ENCODE results near the gene SP4. TPM values are rescaled to one million over a fixed set of nuclear protein-coding genes. Genes with fewer than 3 reads are reported as not detected.
"Not testable (repeated sequence)": the region's sequence is repeated elsewhere in the genome, so short reads cannot be mapped to it uniquely, and the experiment has no call there.

SP4 gene
- total and polyA plus RNA-seq, 9 donors, result 6.9 to 22.1 (median 17.7) TPM

DNA sequence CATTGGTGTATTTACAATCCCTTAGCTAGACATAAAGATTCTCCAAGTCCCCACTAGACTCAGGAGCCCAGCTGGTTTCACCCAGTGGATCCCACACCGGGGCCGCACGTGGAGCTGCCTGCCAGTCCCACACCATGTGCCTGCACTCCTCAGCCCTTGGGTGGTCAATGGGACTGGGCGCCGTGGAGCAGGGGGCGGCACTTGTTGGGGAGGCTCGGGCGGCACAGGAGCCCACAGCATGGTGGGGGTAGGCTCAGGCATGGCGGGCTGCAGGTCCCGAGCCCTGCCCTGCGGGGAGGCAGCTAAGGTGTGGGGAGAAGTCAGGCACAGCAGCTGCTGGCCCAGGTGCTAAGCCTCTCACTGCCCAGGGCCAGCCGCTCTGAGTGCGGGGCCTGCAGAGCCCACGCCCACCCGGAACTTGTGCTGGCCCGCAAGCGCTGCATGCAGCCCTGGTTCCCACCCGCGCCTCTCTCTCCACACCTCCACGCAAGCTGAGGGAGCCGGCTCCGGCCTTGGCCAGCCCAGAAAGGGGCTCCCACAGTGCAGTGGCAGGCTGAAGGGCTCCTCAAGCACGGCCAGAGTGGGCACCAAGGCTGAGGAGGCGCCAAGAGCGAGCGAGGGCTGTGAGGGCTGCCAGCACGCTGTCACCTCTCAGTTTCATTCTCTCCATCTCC is 108.7 kb downstream of the SP4 start:
- H3K4me1 ChIP-seq (ENCODE audit: insufficient read depth); DNase-seq; H3K27me3 ChIP-seq; H3K9me3 ChIP-seq; H3K4me3 ChIP-seq; H3K36me3 ChIP-seq; H3K27ac ChIP-seq; intact Hi-C loops (cut with DNase I): not testable (repeated sequence)
- WGBS, 3 donors, result 94 to 97% (median 95%) methylated on average over 27 of the region's 27 CpGs

DNA sequence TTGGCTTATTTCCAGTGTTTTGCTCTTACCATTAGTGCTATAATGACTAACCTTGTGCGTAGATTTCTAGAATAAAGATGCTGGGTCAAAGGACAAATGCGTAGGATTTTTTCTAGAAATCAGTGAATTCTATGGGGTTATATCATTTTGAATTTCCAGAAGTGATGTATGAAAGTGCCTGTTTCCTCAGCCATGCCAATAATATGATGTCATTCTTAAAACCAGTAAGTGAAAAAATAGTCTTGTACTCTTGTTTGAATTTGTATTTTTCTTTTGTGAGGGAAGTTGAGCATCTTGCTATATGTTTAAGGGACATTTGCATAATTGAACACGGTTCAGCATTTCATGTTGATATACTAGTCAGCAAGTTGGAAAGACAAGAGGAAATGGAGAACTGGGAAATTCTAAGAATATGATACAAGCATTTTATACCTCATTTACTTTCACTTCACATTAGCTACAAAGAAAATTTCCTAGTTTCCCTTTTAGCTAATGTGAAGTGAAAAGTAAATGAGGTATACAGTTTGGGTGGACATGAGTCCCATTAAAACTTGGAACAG is 111.1 kb downstream of the SP4 start:
- Histone ChIP-seq H3K27me3 (no peaks in the 10 kb centered on the region), H3K9me3 (no peaks in the 10 kb centered on the region), H3K27ac (no peak overlapping the region), H3K4me1 (ENCODE audit: insufficient read depth) (peaks cover 11% of the 10 kb centered on the region), H3K4me3 (no peak overlapping the region), H3K36me3 (no peaks in the 10 kb centered on the region)
- WGBS, 3 donors, result 87 to 89% (median 89%) methylated on average over 3 of the region's 3 CpGs
- intact Hi-C loops (cut with DNase I), result no loop called here
- TF ChIP-seq, protein P1, sequence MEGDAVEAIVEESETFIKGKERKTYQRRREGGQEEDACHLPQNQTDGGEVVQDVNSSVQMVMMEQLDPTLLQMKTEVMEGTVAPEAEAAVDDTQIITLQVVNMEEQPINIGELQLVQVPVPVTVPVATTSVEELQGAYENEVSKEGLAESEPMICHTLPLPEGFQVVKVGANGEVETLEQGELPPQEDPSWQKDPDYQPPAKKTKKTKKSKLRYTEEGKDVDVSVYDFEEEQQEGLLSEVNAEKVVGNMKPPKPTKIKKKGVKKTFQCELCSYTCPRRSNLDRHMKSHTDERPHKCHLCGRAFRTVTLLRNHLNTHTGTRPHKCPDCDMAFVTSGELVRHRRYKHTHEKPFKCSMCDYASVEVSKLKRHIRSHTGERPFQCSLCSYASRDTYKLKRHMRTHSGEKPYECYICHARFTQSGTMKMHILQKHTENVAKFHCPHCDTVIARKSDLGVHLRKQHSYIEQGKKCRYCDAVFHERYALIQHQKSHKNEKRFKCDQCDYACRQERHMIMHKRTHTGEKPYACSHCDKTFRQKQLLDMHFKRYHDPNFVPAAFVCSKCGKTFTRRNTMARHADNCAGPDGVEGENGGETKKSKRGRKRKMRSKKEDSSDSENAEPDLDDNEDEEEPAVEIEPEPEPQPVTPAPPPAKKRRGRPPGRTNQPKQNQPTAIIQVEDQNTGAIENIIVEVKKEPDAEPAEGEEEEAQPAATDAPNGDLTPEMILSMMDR (IDR thresholded peaks at IDR 0.05), result no peak
- TF ChIP-seq POLR2A (IDR thresholded peaks at IDR 0.05) (no peak), EP300 (IDR thresholded peaks at IDR 0.05) (no peak)
- DNase-seq, result no peak

DNA sequence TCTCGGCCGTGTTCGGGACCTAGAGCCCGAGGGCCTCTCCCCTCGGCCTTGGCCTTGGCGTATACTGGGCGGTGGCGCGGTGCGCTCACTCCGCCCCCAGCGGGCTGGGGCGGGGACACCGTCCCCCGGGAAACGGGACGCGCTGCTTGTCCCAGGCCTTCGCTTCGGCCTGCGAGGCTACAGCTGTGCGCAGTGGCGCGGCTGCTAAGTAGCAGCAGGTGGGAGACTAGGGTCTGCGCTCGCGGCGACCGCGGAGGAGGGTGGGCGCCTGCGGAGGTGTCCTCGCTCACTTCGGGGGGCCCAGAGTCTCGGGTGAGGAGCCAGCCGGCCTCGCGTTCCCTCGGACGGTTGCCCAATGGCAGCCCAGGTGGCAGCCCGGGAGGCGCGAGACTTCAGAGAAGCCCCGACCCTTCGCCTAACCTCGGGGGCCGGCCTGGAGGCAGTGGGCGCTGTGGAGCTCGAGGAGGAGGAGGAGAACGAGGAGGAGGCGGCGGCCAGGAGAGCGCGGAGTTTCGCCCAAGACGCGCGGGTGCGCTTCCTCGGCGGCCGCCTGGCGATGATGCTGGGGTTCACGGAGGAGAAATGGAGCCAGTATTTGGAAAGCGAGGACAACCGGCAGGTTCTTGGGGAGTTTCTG is 115.1 kb downstream of the SP4 start, which contains the start of gene DNAH11:
TSS of gene DNAH11 (plus strand) at position 149 of the 637 bp plus-strand sequence. CDS start at position 356, 207 bp downstream.
- intact Hi-C loops (cut with DNase I), result no loop called here
- H3K27ac ChIP-seq, result no peak within 1 kb of the TSS
- 0 to 1% (median 0%) methylated on average over 44 to 66 of the region's 66 CpGs for WGBS, 3 donors

DNA sequence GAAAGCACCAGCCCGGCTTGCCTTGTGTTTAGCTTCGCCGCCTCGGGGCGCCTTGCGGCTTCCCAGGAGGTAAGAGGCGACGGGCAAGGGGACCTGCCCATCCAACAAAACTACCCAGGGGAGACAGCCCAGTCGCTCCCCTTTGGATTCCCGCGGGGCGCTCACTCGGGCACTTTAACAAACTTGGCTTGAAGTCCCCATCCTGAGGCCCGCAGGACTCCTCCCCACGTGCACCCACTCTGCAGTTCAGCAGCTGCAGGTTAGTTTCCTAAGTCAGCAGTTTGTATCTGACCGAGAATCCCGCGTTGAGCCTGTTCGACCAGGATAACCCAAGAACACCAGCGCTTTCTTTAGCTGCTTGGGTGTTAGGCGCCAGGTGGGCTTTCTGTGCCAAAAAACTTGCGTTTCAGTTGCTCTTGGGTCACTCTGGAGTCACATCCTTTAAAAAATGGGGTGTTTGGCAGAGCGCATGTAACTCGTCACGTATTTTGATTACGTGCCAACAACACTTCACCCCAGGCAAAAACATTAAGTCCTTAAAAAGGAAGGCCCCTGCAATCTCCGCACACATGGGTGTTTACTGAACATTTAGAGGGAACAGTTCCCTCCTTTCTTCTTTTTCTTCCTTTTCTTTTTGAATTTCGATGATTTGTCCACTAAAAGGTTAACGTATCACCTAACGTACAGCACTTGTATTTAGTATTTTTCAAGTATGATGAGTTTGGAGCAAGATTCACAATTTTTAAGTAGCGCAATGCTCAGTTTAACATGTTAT is 115.8 kb downstream of the SP4 start:
- DNase-seq, result peak in 2 of 5 donors; percentile 14 to 40
- no peaks in the 10 kb centered on the region for H3K9me3 ChIP-seq
- no peak overlapping the region for H3K27ac ChIP-seq
- 5% methylated on average over 31 of the region's 31 CpGs for WGBS, 3 donors
- intact Hi-C loops (cut with DNase I), result no loop called here
- peaks cover 11% of the 10 kb centered on the region for H3K4me1 ChIP-seq (ENCODE audit: insufficient read depth)
- H3K36me3 ChIP-seq, result no peaks in the 10 kb centered on the region
- TF ChIP-seq EP300 (IDR thresholded peaks at IDR 0.05) (no peak), POLR2A (IDR thresholded peaks at IDR 0.05) (no peak)
- TF ChIP-seq, protein P1 (IDR thresholded peaks at IDR 0.05), result no peak
- peak overlapping the region; percentile 17 for H3K4me3 ChIP-seq
- no peaks in the 10 kb centered on the region for H3K27me3 ChIP-seq

More for the DNA sequence above, 115.1 kb downstream of the SP4 start, which contains the start of gene DNAH11:
- Histone ChIP-seq H3K27me3 (no peaks in the 10 kb centered on the region), H3K36me3 (no peaks in the 10 kb centered on the region), H3K4me3 (peak within 1 kb of the TSS; percentile 17), H3K4me1 (ENCODE audit: insufficient read depth) (peaks cover 11% of the 10 kb centered on the region), H3K9me3 (no peaks in the 10 kb centered on the region)
- TF ChIP-seq EP300 (IDR thresholded peaks at IDR 0.05), result no peak
- TF ChIP-seq POLR2A (IDR thresholded peaks at IDR 0.05), result no peak
- TF ChIP-seq, protein P1 (IDR thresholded peaks at IDR 0.05), result no peak
- peak in 3 of 5 donors; percentile 20 to 50 (median 22) for DNase-seq

Measured in ovary (tissue), 9 donors.